SK-N-SH treated with all-trans-retinoic acid at 6 μM for 48 hours (cell line): ENCODE data around the gene SLC25A48.

ENCODE experiments used
- GLIS3 ChIP-seq: fragments of 250-450 bp; sonication (Bioruptor Pico); IDR thresholded peaks from 2 replicates; pipeline ENCODE4 v1.5.0; 2020; ENCODE audit warnings: mild to moderate bottlenecking, moderate library complexity
- POU6F1 ChIP-seq: fragments of 250-450 bp; sonication (Bioruptor Pico); IDR thresholded peaks from 2 replicates; pipeline ENCODE4 v1.8.0; 2021; ENCODE audit warnings: low read depth, mild to moderate bottlenecking, moderate library complexity, borderline replicate concordance
- TOX ChIP-seq: fragments of 250-450 bp; sonication (Bioruptor Pico); IDR thresholded peaks from 2 replicates; pipeline ENCODE4 v1.8.0; 2021; ENCODE audit warnings: mild to moderate bottlenecking, moderate library complexity, borderline replicate concordance
- ZFP3 ChIP-seq: fragments of 250-450 bp; sonication (Bioruptor Pico); IDR thresholded peaks from 2 replicates; pipeline ENCODE4 v1.5.0; 2020; ENCODE audit warnings: mild to moderate bottlenecking, moderate library complexity
- ZNF565 ChIP-seq: fragments of 450-650 bp; formaldehyde crosslinking; conservative IDR thresholded peaks from 2 replicates; pipeline ENCODE4 v1.5.0; 2020; ENCODE audit warnings: low read depth, mild to moderate bottlenecking, moderate library complexity
- ZNF8 ChIP-seq: fragments of 450-650 bp; formaldehyde crosslinking; IDR thresholded peaks from 2 replicates; pipeline ENCODE4 v1.5.0; 2020; ENCODE audit warnings: mild to moderate bottlenecking, moderate library complexity

GRCh38 chr5:135831851-135832555 lies 2.5 kb upstream of the SLC25A48 start:
- no peak for TF ChIP-seq ZFP3 (CRISPR knock-in tag)
- no peak for TF ChIP-seq POU6F1 (CRISPR knock-in tag)
- no peak for TF ChIP-seq TOX (CRISPR knock-in tag)
- TF ChIP-seq GLIS3 (CRISPR knock-in tag) = no peak
- TF ChIP-seq ZNF8 = no peak
- no peak for TF ChIP-seq ZNF565 (CRISPR knock-in tag)
